T-helper 9 cell (primary cell): Measurements from ENCODE around the gene DVL1.
"Not testable (repeated sequence)": the region's sequence is repeated elsewhere in the genome, so short reads cannot be mapped to it uniquely, and the experiment has no call there.

Source experiments
- DNase-seq: peaks from one replicate; pipeline ENCODE4 v3.0.0-alpha.2; 2020

The DVL1 gene

GRCh38 chr1:1373051-1373814 lies 24.0 kb upstream of the DVL1 start:
- DNase-seq, result no peak

GRCh38 chr1:1371746-1372711 lies 22.8 kb upstream of the DVL1 start:
- DNase-seq, result peak; percentile 77

GRCh38 chr1:1371364-1371745 lies 22.1 kb upstream of the DVL1 start:
- peak; percentile 73 for DNase-seq

- no peak for DNase-seq
These were observed 21.6 kb upstream of the DVL1 start for GRCh38 chr1:1370771-1371300.

GRCh38 chr1:1370094-1370493 lies 20.9 kb upstream of the DVL1 start:
- not testable (repeated sequence) for DNase-seq

GRCh38 chr1:1367315-1367714 lies 18.1 kb upstream of the DVL1 start:
- no peak for DNase-seq

- DNase-seq, result no peak
These were observed 17.5 kb upstream of the DVL1 start for GRCh38 chr1:1366699-1367066.

- no peak for DNase-seq
These were observed 16.9 kb upstream of the DVL1 start for GRCh38 chr1:1365875-1366698.

- DNase-seq, result no peak
These were observed 15.0 kb upstream of the DVL1 start for GRCh38 chr1:1364266-1364665.

GRCh38 chr1:1361982-1362423 lies 12.8 kb upstream of the DVL1 start:
- no peak for DNase-seq

GRCh38 chr1:1361233-1361981 lies 12.2 kb upstream of the DVL1 start:
- no peak for DNase-seq

- DNase-seq, result no peak
These were observed 11.4 kb upstream of the DVL1 start for GRCh38 chr1:1360506-1361169.

GRCh38 chr1:1359664-1360468 lies 10.6 kb upstream of the DVL1 start:
- no peak for DNase-seq

- no peak for DNase-seq
These were observed 10.1 kb upstream of the DVL1 start for GRCh38 chr1:1359308-1359663.

GRCh38 chr1:1358433-1359271 lies 9.4 kb upstream of the DVL1 start, which contains the start of gene MXRA8:
Gene MXRA8, minus strand, starts transcription at chr1:1358555. Its CDS starts 51 bp downstream, at chr1:1358504.
- DNase-seq, result no peak

GRCh38 chr1:1357871-1358432 lies 8.7 kb upstream of the DVL1 start:
- DNase-seq, result no peak

GRCh38 chr1:1356796-1357401 lies 7.7 kb upstream of the DVL1 start:
- no peak for DNase-seq

- DNase-seq, result no peak
These were observed 7.1 kb upstream of the DVL1 start for GRCh38 chr1:1356166-1356795.
